HepG2 (cell line): ENCODE results near the gene ADARB2. TPM values are rescaled to one million over a fixed set of nuclear protein-coding genes. Genes with fewer than 3 reads are reported as not detected.

ENCODE experiments used
- ATAC-seq: fragments of 200-7000 bp; cut with Tn5 transposase; 3 replicates; pipeline ENCODE4 v1.9.1; 2020; ENCODE audit warnings: mild to moderate bottlenecking, moderate library complexity
- BruUV-seq: library from RNA; stranded (reverse); fragments of 400-500 nt; replicated peaks from 2 replicates; lab custom pipeline; 2021; lab: Mats Ljungman, UMichigan
- CTCF ChIA-PET: fragments of 300-600 bp; formaldehyde crosslinking; extraction: SDS; loops from one replicate; lab custom pipeline; 2021; ENCODE audit warnings: low total read pairs, inconsistent platforms, low intra/inter-chr PET ratio; lab: Yijun Ruan, JAX
- POLR2A ChIA-PET: fragments of 350-600 bp; sonication (Branson Sonifier 250); formaldehyde crosslinking; loops from one replicate; lab custom pipeline; 2020; ENCODE audit warnings: antibody characterized with exemption, inconsistent platforms; lab: Yijun Ruan, JAX
- DNase-seq: peaks from one replicate; pipeline ENCODE4 v3.0.0-alpha.2; 2015; ENCODE audit warnings: low spot score
- FAIRE-seq: peaks from 3 replicates; lab custom pipeline; 2011; peaks lifted over from hg19 to GRCh38; lab: Jason Lieb, UNC
- H2AFZ ChIP-seq: one replicate; pipeline ENCODE4 v1.6.1; 2011; ENCODE audit warnings: low read length, inconsistent platforms
- H3K27ac ChIP-seq: fragments of 300-600 bp; 3 replicates; pipeline ENCODE4 v1.8.0; 2011; ENCODE audit warnings: mixed run types, mild to moderate bottlenecking, mixed read lengths, low read length, inconsistent platforms; ENCODE audit not compliant: insufficient read depth; ENCODE audit errors: extremely low read length
- H3K27me3 ChIP-seq, 2 experiments: fragments of 200-600 bp in 1 of 2; 2 replicates in 1 of 2; 3 replicates in 1 of 2; pipeline versions ENCODE4 v1.6.0 to v1.8.0; 2011; ENCODE audit warnings: low read length in 2 of 2, mild to moderate bottlenecking in 2 of 2, moderate library complexity in 2 of 2, inconsistent platforms in 1 of 2; ENCODE audit not compliant: insufficient read depth in 2 of 2, control insufficient read depth in 1 of 2
- H3K36me3 ChIP-seq, 2 experiments: fragments of 200-600 bp in 1 of 2; replicated peaks in 1 of 2; 2 replicates in 1 of 2; 3 replicates in 1 of 2; pipeline versions ENCODE4 v1.5.1 to v1.8.0; 2011; ENCODE audit warnings: low read length in 2 of 2, inconsistent platforms in 1 of 2; ENCODE audit not compliant: insufficient read depth in 2 of 2, control insufficient read depth in 1 of 2
- H3K4me1 ChIP-seq: 2 replicates; pipeline ENCODE4 v1.5.1; 2012; ENCODE audit warnings: low read length, inconsistent platforms; ENCODE audit not compliant: insufficient read depth
- H3K4me2 ChIP-seq: 2 replicates; pipeline ENCODE4 v1.6.0; 2011; ENCODE audit warnings: low read depth, low read length, inconsistent platforms
- H3K4me3 ChIP-seq, 3 experiments: fragments of 200-600 bp in 1 of 3; sonication (generic), shearing (Covaris generic) in 1 of 3; replicated peaks in 1 of 3; 2 replicates each; pipeline ENCODE4 v1.5.1; 2011 to 2016; ENCODE audit warnings: low read length in 3 of 3, inconsistent platforms in 2 of 3, low read depth in 2 of 3, mild to moderate bottlenecking in 2 of 3, control low read depth in 1 of 3, mixed read lengths in 1 of 3; ENCODE audit not compliant: insufficient read depth in 1 of 3
- H3K79me2 ChIP-seq: one replicate; pipeline ENCODE4 v1.6.1; 2011; ENCODE audit warnings: low read length, inconsistent platforms; ENCODE audit not compliant: insufficient read depth
- H3K9ac ChIP-seq: 2 replicates; pipeline ENCODE4 v1.6.0; 2011; ENCODE audit warnings: mild to moderate bottlenecking, low read depth, low read length, inconsistent platforms; ENCODE audit not compliant: insufficient read depth
- H3K9me3 ChIP-seq: 2 replicates; pipeline ENCODE4 v1.5.1; 2012; ENCODE audit warnings: mild to moderate bottlenecking, low read length
- H4K20me1 ChIP-seq: 2 replicates; pipeline ENCODE4 v1.6.0; 2011; ENCODE audit warnings: inconsistent platforms, mild to moderate bottlenecking, low read length, moderate library complexity; ENCODE audit not compliant: insufficient read depth
- KDM5A ChIP-seq: fragments of 200-600 bp; sonication (generic); IDR thresholded peaks from 2 replicates; pipeline ENCODE4 v1.7.0; 2018; ENCODE audit warnings: antibody characterized with exemption, mild to moderate bottlenecking, low read length, borderline replicate concordance
- MIER3 ChIP-seq: IDR thresholded peaks from 2 replicates; pipeline ENCODE4 v1.6.1; 2016; ENCODE audit warnings: missing compliant biosample characterization, borderline replicate concordance
- MZF1 ChIP-seq: sonication (generic); formaldehyde crosslinking; IDR thresholded peaks from 2 replicates; pipeline ENCODE4 v1.8.1; 2023; ENCODE audit warnings: mild to moderate bottlenecking, missing genetic modification reagents, borderline replicate concordance
- RAD21 ChIP-seq: fragments of 450-650 bp; formaldehyde crosslinking; IDR thresholded peaks from 2 replicates; pipeline ENCODE4 v1.5.0; 2020; ENCODE audit warnings: mild to moderate bottlenecking
- RBFOX2 ChIP-seq: fragments of 200-400 bp; formaldehyde crosslinking; IDR thresholded peaks from 2 replicates; pipeline ENCODE4 v1.6.1; 2017; ENCODE audit warnings: low read depth, mild to moderate bottlenecking, low read length
- ZBTB1 ChIP-seq: sonication (generic); formaldehyde crosslinking; IDR thresholded peaks from 2 replicates; pipeline ENCODE4 v1.4.0; 2020; ENCODE audit warnings: missing genetic modification reagents, borderline replicate concordance
- ZNF772 ChIP-seq: sonication (generic); formaldehyde crosslinking; IDR thresholded peaks from 2 replicates; pipeline ENCODE4 v1.5.0; 2020; ENCODE audit warnings: mild to moderate bottlenecking, missing genetic modification reagents
- WGBS: methylation state at CpG from one replicate; pipeline ENCODE4 v1.1.6; 2017; ENCODE audit warnings: low lambda C conversion rate; 5-methylcytosine and 5-hydroxymethylcytosine counted together
- in situ Hi-C: cut with HindIII; loops from 2 replicates; pipeline ENCODE4 v1.10.0; 2017; ENCODE audit warnings: low pct_unique_long_range_greater_than_20kb; ENCODE audit not compliant: extremely low pct_ligation_motif_present
- intact Hi-C: fragments of 100-400 bp; cut with micrococcal nuclease; formaldehyde crosslinking; loops from one replicate; pipeline ENCODE4 v1.10.0; 2022; ENCODE audit not compliant: unreplicated experiment
- polyA plus RNA-seq, 8 experiments: library from polyadenylated mRNA; depleted of rRNA in 3 of 8; stranded (reverse) in 7 of 8; unstranded in 1 of 8; fragments of >200 nt; fragmentation: Illumina TruSeq in 4 of 8; extraction: Trizol in 4 of 8; gene quantifications; 2 replicates each; pipeline versions ENCODE4 v1.2.1 to v1.2.3, GENCODE V29; 2011 to 2016; ENCODE audit warnings: low read depth in 4 of 8, missing spikeins in 1 of 8, mixed read lengths in 1 of 8; ENCODE audit not compliant: insufficient read depth in 1 of 8
- total RNA-seq, 5 experiments: library from RNA; depleted of rRNA; stranded (reverse); fragments of >200 nt; fragmentation: Illumina TruSeq; extraction: Trizol; gene quantifications; 2 replicates each; pipeline ENCODE4 v1.2.3, GENCODE V29; 2016; ENCODE audit warnings: low read depth in 1 of 5
- TF ChIP-seq, protein P1 (sequence below): sonication (generic); formaldehyde crosslinking; IDR thresholded peaks from 2 replicates; pipeline ENCODE4 v1.5.0; 2020; ENCODE audit warnings: mild to moderate bottlenecking, missing genetic modification reagents, borderline replicate concordance
- TF ChIP-seq, protein P2 (sequence below): sonication (generic); formaldehyde crosslinking; IDR thresholded peaks from 2 replicates; pipeline ENCODE4 v1.5.1; 2020; ENCODE audit warnings: missing genetic modification reagents, mild to moderate bottlenecking, borderline replicate concordance
- TF ChIP-seq, protein P3 (sequence below): sonication (generic); formaldehyde crosslinking; IDR thresholded peaks from 2 replicates; pipeline ENCODE4 v1.8.0; 2022; ENCODE audit warnings: missing genetic modification reagents, mild to moderate bottlenecking, moderate library complexity, borderline replicate concordance

ADARB2 gene
- total and polyA plus RNA-seq, 2 of the 13 experiments (the other 11 are each of a cell fraction or from before 2014, with no cell fraction given), result not detected

DNA sequence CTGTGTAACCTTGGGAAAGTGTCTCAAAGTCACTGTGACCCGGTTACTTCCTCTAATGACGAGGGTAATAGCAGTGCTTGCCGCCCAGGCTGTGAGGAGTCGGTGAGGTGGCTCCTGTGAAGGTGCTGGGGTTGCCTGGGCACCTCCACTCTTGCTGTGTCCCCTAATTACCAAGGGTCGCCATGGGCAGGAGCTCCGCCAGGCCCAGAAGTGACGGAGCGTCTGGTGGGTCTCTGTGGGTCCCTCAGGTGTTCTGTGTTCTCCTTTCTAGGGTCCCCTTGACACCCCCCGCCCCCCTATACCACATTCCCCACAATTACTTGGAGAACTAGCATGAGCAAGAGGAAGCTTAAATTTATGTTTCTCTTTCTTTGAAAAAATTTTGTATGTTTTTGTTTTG, 519.7 kb downstream of the ADARB2 start (continued):
- TF ChIP-seq MIER3 (CRISPR knock-in tag), result no peak
- TF ChIP-seq, protein P1, sequence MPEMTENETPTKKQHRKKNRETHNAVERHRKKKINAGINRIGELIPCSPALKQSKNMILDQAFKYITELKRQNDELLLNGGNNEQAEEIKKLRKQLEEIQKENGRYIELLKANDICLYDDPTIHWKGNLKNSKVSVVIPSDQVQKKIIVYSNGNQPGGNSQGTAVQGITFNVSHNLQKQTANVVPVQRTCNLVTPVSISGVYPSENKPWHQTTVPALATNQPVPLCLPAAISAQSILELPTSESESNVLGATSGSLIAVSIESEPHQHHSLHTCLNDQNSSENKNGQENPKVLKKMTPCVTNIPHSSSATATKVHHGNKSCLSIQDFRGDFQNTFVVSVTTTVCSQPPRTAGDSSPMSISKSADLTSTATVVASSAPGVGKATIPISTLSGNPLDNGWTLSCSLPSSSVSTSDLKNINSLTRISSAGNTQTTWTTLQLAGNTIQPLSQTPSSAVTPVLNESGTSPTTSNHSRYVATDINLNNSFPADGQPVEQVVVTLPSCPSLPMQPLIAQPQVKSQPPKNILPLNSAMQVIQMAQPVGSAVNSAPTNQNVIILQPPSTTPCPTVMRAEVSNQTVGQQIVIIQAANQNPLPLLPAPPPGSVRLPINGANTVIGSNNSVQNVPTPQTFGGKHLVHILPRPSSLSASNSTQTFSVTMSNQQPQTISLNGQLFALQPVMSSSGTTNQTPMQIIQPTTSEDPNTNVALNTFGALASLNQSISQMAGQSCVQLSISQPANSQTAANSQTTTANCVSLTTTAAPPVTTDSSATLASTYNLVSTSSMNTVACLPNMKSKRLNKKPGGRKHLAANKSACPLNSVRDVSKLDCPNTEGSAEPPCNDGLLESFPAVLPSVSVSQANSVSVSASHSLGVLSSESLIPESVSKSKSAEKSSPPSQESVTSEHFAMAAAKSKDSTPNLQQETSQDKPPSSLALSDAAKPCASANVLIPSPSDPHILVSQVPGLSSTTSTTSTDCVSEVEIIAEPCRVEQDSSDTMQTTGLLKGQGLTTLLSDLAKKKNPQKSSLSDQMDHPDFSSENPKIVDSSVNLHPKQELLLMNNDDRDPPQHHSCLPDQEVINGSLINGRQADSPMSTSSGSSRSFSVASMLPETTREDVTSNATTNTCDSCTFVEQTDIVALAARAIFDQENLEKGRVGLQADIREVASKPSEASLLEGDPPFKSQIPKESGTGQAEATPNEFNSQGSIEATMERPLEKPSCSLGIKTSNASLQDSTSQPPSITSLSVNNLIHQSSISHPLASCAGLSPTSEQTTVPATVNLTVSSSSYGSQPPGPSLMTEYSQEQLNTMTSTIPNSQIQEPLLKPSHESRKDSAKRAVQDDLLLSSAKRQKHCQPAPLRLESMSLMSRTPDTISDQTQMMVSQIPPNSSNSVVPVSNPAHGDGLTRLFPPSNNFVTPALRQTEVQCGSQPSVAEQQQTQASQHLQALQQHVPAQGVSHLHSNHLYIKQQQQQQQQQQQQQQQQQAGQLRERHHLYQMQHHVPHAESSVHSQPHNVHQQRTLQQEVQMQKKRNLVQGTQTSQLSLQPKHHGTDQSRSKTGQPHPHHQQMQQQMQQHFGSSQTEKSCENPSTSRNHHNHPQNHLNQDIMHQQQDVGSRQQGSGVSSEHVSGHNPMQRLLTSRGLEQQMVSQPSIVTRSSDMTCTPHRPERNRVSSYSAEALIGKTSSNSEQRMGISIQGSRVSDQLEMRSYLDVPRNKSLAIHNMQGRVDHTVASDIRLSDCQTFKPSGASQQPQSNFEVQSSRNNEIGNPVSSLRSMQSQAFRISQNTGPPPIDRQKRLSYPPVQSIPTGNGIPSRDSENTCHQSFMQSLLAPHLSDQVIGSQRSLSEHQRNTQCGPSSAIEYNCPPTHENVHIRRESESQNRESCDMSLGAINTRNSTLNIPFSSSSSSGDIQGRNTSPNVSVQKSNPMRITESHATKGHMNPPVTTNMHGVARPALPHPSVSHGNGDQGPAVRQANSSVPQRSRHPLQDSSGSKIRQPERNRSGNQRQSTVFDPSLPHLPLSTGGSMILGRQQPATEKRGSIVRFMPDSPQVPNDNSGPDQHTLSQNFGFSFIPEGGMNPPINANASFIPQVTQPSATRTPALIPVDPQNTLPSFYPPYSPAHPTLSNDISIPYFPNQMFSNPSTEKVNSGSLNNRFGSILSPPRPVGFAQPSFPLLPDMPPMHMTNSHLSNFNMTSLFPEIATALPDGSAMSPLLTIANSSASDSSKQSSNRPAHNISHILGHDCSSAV (CRISPR knock-in tag), result no peak

DNA sequence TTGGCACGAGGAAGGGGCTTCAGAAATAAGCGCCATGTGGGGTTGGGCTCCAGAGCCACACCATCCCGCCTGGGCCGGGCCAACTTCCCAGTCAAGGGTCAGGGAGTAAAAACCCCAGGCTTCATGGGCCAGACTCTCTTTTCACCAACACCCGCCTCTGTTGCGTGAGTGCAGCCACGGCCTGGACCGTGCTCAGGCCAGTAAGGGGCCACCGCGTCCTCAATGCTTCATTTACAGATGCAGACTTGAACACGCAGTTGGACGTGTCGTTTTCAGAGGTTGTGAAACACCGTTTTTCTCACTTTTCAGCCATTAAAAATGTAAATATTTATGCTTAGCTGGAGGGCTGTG, 520.1 kb downstream of the ADARB2 start:
- CTCF ChIA-PET, result no interaction called here
- Histone ChIP-seq H3K27ac (no peak overlapping the region), H3K4me2 (no peak overlapping the region), H3K4me3 (no peak overlapping the region), H2AFZ (no peak overlapping the region), H3K79me2 (no peaks in the 10 kb centered on the region), H3K27me3 (peaks cover 11 to 44% of the 10 kb centered on the region in 2 experiments; a peak in 4 of 5 replicates), H4K20me1 (no peaks in the 10 kb centered on the region), H3K9me3 (no peaks in the 10 kb centered on the region), H3K9ac (no peak overlapping the region), H3K36me3 (no peaks in the 10 kb centered on the region), H3K4me1 (no peaks in the 10 kb centered on the region)
- DNase-seq (no peak), ATAC-seq (no peak), FAIRE-seq (no peak)
- 39% methylated on average over 14 of the region's 14 CpGs for WGBS
- no TSS peak for BruUV-seq
- POLR2A ChIA-PET, result no interaction called here
- intact Hi-C loops, result no loop called here
- in situ Hi-C loops, result no loop called here
- no peak for TF ChIP-seq RBFOX2
- no peak for TF ChIP-seq MZF1 (CRISPR knock-in tag)
- TF ChIP-seq ZNF772 (CRISPR knock-in tag), result no peak
- TF ChIP-seq, protein P2, sequence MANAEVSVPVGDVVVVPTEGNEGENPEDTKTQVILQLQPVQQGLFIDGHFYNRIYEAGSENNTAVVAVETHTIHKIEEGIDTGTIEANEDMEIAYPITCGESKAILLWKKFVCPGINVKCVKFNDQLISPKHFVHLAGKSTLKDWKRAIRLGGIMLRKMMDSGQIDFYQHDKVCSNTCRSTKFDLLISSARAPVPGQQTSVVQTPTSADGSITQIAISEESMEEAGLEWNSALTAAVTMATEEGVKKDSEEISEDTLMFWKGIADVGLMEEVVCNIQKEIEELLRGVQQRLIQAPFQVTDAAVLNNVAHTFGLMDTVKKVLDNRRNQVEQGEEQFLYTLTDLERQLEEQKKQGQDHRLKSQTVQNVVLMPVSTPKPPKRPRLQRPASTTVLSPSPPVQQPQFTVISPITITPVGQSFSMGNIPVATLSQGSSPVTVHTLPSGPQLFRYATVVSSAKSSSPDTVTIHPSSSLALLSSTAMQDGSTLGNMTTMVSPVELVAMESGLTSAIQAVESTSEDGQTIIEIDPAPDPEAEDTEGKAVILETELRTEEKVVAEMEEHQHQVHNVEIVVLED, result no peak
- TF ChIP-seq, protein P3, sequence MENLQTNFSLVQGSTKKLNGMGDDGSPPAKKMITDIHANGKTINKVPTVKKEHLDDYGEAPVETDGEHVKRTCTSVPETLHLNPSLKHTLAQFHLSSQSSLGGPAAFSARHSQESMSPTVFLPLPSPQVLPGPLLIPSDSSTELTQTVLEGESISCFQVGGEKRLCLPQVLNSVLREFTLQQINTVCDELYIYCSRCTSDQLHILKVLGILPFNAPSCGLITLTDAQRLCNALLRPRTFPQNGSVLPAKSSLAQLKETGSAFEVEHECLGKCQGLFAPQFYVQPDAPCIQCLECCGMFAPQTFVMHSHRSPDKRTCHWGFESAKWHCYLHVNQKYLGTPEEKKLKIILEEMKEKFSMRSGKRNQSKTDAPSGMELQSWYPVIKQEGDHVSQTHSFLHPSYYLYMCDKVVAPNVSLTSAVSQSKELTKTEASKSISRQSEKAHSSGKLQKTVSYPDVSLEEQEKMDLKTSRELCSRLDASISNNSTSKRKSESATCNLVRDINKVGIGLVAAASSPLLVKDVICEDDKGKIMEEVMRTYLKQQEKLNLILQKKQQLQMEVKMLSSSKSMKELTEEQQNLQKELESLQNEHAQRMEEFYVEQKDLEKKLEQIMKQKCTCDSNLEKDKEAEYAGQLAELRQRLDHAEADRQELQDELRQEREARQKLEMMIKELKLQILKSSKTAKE (CRISPR knock-in tag), result no peak
- no peak for TF ChIP-seq ZBTB1 (CRISPR knock-in tag)
- no peak for TF ChIP-seq KDM5A
- no peak for TF ChIP-seq RAD21 (CRISPR knock-in tag)
